A673 (cell line): Measurements from ENCODE around the gene SYT13. TPM values are rescaled to one million over a fixed set of nuclear protein-coding genes. Genes with fewer than 3 reads are reported as not detected.
"Not testable (repeated sequence)": the region's sequence is repeated elsewhere in the genome, so short reads cannot be mapped to it uniquely, and the experiment has no call there.

Experiments used
- BruUV-seq: library from RNA; stranded (reverse); fragments of 400-500 nt; replicated peaks from 2 replicates; lab custom pipeline; 2021; lab: Mats Ljungman, UMichigan
- CTCF ChIA-PET: fragments of 300-600 bp; sonication (Branson Sonifier 250); formaldehyde crosslinking; loops from one replicate; lab custom pipeline; 2022; ENCODE audit warnings: antibody characterized with exemption; lab: Charles Lee
- POLR2A ChIA-PET: fragments of 300-600 bp; sonication (Branson Sonifier 250); formaldehyde crosslinking; loops from one replicate; lab custom pipeline; 2022; ENCODE audit warnings: antibody characterized with exemption; ENCODE audit not compliant: low non-redundant PET; lab: Charles Lee
- DNase-seq: peaks from one replicate; pipeline ENCODE4 v3.0.0-alpha.2; 2015; ENCODE audit warnings: low spot score
- H3K27ac ChIP-seq: fragments of 200-600 bp; sonication (generic); 2 replicates; pipeline ENCODE4 v1.5.1; 2016; ENCODE audit warnings: mixed run types, low read depth, mild to moderate bottlenecking, mixed read lengths, antibody characterized with exemption, low read length; ENCODE audit not compliant: poor library complexity, severe bottlenecking
- H3K27me3 ChIP-seq: fragments of 200-600 bp; sonication (generic); replicated peaks from 2 replicates; pipeline ENCODE4 v1.6.1; 2017; ENCODE audit warnings: mixed run types, low read depth, mild to moderate bottlenecking, mixed read lengths, antibody characterized with exemption, low read length; ENCODE audit not compliant: insufficient read depth, poor library complexity
- H3K36me3 ChIP-seq: fragments of 200-600 bp; sonication (generic); 2 replicates; pipeline ENCODE4 v1.6.1; 2016; ENCODE audit warnings: mixed run types, mild to moderate bottlenecking, mixed read lengths, antibody characterized with exemption, low read length; ENCODE audit not compliant: insufficient read depth, poor library complexity, severe bottlenecking
- H3K4me1 ChIP-seq: fragments of 200-600 bp; sonication (generic); 2 replicates; pipeline ENCODE4 v1.6.1; 2017; ENCODE audit warnings: mixed run types, mild to moderate bottlenecking, mixed read lengths, antibody characterized with exemption, low read length; ENCODE audit not compliant: insufficient read depth, poor library complexity, severe bottlenecking
- H3K4me3 ChIP-seq: fragments of 200-600 bp; sonication (generic); 2 replicates; pipeline ENCODE4 v1.5.1; 2016; ENCODE audit warnings: low read depth, mixed run types, mild to moderate bottlenecking, mixed read lengths, low read length; ENCODE audit not compliant: poor library complexity, severe bottlenecking
- H3K9me3 ChIP-seq: fragments of 200-600 bp; sonication (generic); 2 replicates; pipeline ENCODE4 v1.6.1; 2016; ENCODE audit warnings: mixed run types, low read depth, mild to moderate bottlenecking, mixed read lengths, antibody characterized with exemption, low read length; ENCODE audit not compliant: poor library complexity, severe bottlenecking
- EZH2 ChIP-seq: fragments of 200-600 bp; sonication (generic); IDR thresholded peaks from 2 replicates; pipeline ENCODE4 v1.6.1; 2017; ENCODE audit warnings: borderline replicate concordance, low read depth, mild to moderate bottlenecking, mixed read lengths, antibody characterized with exemption, low read length; ENCODE audit not compliant: poor library complexity, severe bottlenecking
- intact Hi-C: fragments of 100-400 bp; cut with micrococcal nuclease; formaldehyde crosslinking; loops from one replicate; pipeline ENCODE4 v1.10.0; 2022; ENCODE audit not compliant: unreplicated experiment
- total RNA-seq: library from RNA; stranded (reverse); gene quantifications from 2 replicates; pipeline ENCODE4 v1.2.3, GENCODE V29; 2021
- TF ChIP-seq, protein P1 (sequence below): fragments of 300-800, 200-600 bp; sonication (generic); conservative IDR thresholded peaks from 2 replicates; pipeline ENCODE4 v1.5.1; 2017; ENCODE audit warnings: low read depth, mild to moderate bottlenecking, antibody characterized with exemption, low read length, moderate library complexity, mixed read lengths

The SYT13 gene
- total RNA-seq, 1 experiment from 2014 or later, result 0.30 TPM

DNA sequence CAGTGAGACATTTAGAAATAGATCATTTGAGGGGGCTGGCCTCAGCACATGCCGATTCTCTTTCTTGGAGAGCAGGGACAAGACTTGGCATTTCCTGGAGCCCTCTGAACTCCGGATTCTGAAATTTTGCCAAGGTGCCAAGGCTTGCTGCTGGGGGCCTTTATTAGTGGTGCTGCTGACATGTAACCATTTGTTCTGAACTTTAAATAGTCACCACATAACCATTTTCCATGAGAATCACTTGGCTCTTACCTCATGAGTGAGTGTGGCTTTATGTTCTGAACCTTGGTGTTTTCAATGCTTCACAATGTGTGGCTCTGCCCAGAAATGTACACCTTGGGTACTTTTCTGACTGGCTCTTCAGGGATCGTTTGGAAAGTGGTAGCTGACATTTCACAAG lies 33.3 kb downstream of the SYT13 start:
- no TSS peak for BruUV-seq
- intact Hi-C loops, result loop anchor here (1.0 to 5.0 kb wide), 2 partner anchors 40 to 79 kb away; no protein-coding TSS in a partner anchor
- Histone ChIP-seq H3K27ac (no peak overlapping the region), H3K4me3 (no peak overlapping the region), H3K4me1 (no peaks in the 10 kb centered on the region), H3K9me3 (no peaks in the 10 kb centered on the region), H3K36me3 (no peaks in the 10 kb centered on the region), H3K27me3 (peaks cover 3% of the 10 kb centered on the region)
- POLR2A ChIA-PET, result no interaction called here
- no peak for TF ChIP-seq EZH2
- TF ChIP-seq, protein P1, sequence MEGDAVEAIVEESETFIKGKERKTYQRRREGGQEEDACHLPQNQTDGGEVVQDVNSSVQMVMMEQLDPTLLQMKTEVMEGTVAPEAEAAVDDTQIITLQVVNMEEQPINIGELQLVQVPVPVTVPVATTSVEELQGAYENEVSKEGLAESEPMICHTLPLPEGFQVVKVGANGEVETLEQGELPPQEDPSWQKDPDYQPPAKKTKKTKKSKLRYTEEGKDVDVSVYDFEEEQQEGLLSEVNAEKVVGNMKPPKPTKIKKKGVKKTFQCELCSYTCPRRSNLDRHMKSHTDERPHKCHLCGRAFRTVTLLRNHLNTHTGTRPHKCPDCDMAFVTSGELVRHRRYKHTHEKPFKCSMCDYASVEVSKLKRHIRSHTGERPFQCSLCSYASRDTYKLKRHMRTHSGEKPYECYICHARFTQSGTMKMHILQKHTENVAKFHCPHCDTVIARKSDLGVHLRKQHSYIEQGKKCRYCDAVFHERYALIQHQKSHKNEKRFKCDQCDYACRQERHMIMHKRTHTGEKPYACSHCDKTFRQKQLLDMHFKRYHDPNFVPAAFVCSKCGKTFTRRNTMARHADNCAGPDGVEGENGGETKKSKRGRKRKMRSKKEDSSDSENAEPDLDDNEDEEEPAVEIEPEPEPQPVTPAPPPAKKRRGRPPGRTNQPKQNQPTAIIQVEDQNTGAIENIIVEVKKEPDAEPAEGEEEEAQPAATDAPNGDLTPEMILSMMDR, result no peak
- no peak for DNase-seq
- CTCF ChIA-PET, result interaction anchor here (1.0 to 1.3 kb wide), 5 partner anchors 13 to 519 kb away, joined by 3 to 7 read pairs (median 3); no protein-coding TSS in a partner anchor

DNA sequence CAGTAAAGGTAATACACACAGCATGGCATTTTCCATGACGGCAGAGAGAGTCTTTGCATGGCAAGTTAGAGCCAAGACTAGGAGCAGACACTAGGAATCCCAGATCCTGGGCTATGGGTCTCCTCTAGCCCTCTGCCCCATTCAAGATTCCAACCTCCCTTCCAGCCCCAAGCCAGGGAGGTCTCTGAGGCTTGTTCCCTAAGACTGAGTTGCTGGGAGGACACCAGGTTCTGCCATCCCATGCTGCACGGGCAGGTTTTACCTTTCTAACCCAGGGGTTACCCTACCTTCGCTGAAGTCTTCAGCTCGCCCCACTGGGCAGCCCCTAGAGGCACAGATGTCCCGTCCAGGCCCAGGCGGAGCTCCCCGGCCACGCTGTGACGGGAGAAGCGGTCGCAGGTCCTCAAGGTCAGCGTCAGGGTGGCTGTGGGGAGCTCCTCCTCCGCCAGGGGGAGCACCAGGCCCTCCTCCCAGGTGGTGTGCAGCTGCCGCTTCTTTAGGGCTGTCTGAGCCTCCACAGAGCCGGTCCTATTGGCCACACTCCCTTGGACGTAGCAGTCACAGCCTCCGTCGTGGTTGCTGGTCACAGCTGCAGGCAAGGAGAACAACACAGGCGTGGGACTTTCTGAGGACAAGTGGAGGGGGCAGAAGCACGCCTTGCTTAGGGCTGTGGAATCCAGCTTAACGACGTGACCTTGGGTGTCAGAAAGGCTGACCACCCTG lies 33.8 kb downstream of the SYT13 start:
- no peaks in the 10 kb centered on the region for H3K4me1 ChIP-seq
- ChIA-PET POLR2A (no interaction called here), CTCF (interaction anchor here (0.6 to 1.3 kb wide), 6 partner anchors 8 to 519 kb away, joined by 3 to 7 read pairs (median 3); no protein-coding TSS in a partner anchor)
- intact Hi-C loops, result loop anchor here (1.0 to 5.0 kb wide), 2 partner anchors 41 to 80 kb away; no protein-coding TSS in a partner anchor
- H3K27me3 ChIP-seq, result peaks cover 3% of the 10 kb centered on the region
- no peaks in the 10 kb centered on the region for H3K36me3 ChIP-seq
- no peak overlapping the region for H3K4me3 ChIP-seq
- no peak for TF ChIP-seq EZH2
- TF ChIP-seq, protein P1, result peak; percentile 96
- no TSS peak for BruUV-seq
- H3K27ac ChIP-seq, result no peak overlapping the region
- peak; percentile 67 for DNase-seq
- no peaks in the 10 kb centered on the region for H3K9me3 ChIP-seq

DNA sequence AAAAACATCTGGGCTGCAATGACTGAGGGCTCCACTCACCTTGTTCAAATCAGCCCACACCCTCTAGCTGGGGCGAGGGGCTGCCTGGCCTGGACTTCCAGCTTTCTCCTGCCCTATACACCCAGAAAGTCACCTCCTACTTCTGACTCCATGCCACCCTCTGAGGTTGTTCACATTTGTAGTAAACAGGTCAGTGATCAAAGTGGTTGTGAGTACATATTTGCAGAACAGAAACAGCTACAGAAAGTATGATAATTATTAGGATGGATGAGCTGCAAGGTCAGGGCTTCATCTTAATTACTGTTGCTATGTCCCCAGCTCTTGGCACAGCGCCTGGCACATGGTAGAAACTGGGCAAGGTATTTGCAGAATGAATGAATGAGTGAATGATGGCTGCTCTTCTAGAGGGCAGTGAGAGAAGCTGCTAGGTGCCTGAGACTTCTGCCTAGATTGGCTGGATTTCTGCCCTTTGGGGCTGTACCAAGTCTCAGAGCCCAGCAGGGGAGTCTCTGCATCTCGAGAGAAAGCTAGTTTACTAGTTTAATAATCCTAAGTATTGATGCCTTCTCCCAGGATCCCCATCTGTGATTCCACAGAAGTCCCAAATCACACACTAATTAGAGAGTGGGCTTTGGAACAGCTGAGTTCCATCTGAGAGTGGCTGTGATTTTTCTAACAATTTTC lies 36.0 kb downstream of the SYT13 start:
- H3K27ac ChIP-seq, result no peak overlapping the region
- intact Hi-C loops, result loop anchor here (5.0 kb wide), 1 partner anchor 82 kb away; no protein-coding TSS in a partner anchor
- no peak overlapping the region for H3K4me3 ChIP-seq
- H3K9me3 ChIP-seq, result no peaks in the 10 kb centered on the region
- TF ChIP-seq EZH2, result no peak
- TF ChIP-seq, protein P1, result no peak
- H3K36me3 ChIP-seq, result no peaks in the 10 kb centered on the region
- no peaks in the 10 kb centered on the region for H3K27me3 ChIP-seq
- DNase-seq, result no peak
- ChIA-PET POLR2A (interaction anchor here (0.5 to 0.8 kb wide), 3 partner anchors 12 to 77 kb away, joined by 4 to 14 read pairs (median 4); no protein-coding TSS in a partner anchor), CTCF (interaction anchor here (0.6 to 0.9 kb wide), 3 partner anchors 13 to 867 kb away, joined by 3 read pairs; no protein-coding TSS in a partner anchor)
- no TSS peak for BruUV-seq
- H3K4me1 ChIP-seq, result no peaks in the 10 kb centered on the region

DNA sequence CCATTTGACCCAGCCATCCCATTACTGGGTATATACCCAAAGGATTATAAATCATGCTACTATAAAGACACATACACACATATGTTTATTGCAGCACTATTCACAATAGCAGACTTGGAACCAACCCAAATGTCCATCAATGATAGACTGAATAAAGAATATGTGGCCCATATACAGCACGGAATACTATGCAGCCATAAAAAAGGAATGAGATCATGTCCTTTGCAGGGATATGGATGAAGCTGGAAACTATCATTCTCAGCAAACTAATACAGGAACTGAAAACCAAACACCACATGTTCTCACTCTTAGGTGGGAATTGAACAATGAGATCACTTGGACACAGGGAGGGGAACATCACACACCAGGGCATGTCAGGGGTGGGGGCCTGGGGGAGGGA lies 36.8 kb downstream of the SYT13 start:
- intact Hi-C loops, DNase-seq, H3K4me1 ChIP-seq, H3K27ac ChIP-seq, H3K9me3 ChIP-seq, H3K4me3 ChIP-seq, CTCF ChIA-PET, H3K36me3 ChIP-seq, BruUV-seq, H3K27me3 ChIP-seq: not testable (repeated sequence)
- POLR2A ChIA-PET, result interaction anchor here (0.6 kb wide), 1 partner anchor 37 kb away, joined by 4 read pairs; no protein-coding TSS in a partner anchor
